ENCODE measurements around the gene C9orf72. TPM values are rescaled to one million over a fixed set of nuclear protein-coding genes. Genes with fewer than 3 reads are reported as not detected.

C9orf72 gene
- total and polyA plus RNA-seq, 7 donors, result 6.4 to 28.0 (median 21.0) TPM

DNA sequence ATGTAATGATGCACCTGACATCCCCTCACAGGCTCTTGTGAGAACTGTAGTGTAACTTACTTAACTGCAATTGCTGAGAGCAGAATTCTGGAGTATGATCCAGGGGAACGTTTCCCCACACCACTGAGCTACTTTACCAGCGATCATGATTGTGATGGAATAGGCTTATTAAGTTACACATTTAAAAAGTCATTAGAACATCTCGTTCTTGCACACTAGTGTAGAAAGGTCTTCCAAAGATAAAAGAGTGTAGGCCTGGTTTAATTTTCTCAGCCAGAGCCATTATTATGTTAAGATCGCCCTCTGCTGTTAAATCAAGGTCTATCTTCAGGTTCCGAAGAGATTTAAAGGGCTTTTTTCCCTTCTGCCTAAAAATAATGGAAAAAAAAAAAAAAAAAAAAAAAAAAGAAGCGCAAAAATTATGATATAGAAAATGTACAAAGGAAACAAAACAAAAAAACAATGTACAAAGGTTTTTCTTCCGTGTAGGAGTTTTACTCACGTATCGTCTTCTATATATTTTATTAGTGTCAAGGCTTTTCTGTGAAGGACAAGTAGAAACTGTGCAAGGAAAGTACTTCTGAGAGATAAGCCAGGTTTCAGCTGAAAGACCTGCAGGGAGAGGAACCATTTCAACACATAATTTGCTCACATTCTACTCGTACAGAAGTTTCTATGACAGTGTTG is 25.1 kb downstream of the C9orf72 start:
- TF ChIP-seq, protein P1, sequence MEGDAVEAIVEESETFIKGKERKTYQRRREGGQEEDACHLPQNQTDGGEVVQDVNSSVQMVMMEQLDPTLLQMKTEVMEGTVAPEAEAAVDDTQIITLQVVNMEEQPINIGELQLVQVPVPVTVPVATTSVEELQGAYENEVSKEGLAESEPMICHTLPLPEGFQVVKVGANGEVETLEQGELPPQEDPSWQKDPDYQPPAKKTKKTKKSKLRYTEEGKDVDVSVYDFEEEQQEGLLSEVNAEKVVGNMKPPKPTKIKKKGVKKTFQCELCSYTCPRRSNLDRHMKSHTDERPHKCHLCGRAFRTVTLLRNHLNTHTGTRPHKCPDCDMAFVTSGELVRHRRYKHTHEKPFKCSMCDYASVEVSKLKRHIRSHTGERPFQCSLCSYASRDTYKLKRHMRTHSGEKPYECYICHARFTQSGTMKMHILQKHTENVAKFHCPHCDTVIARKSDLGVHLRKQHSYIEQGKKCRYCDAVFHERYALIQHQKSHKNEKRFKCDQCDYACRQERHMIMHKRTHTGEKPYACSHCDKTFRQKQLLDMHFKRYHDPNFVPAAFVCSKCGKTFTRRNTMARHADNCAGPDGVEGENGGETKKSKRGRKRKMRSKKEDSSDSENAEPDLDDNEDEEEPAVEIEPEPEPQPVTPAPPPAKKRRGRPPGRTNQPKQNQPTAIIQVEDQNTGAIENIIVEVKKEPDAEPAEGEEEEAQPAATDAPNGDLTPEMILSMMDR (IDR thresholded peaks at IDR 0.05), result peak; percentile 23 to 50 (median 46)
- TF ChIP-seq EP300 (IDR thresholded peaks at IDR 0.05), result no peak
- H3K27ac ChIP-seq, result peak overlapping the region in 3 of 4 donors; percentile 7 to 43 (median 24)
- H3K4me1 ChIP-seq, result peaks cover 0 to 6% (median 4%) of the 10 kb centered on the region in 4 donors
- no peaks in the 10 kb centered on the region for H3K9me3 ChIP-seq
- H3K4me3 ChIP-seq, result no peak overlapping the region
- WGBS, 2 donors, result 35 to 63% methylated on average over 10 of the region's 10 CpGs
- intact Hi-C loops (cut with DNase I), result loop anchor here (1.0 to 10.0 kb wide), 3 partner anchors 216 to 513 kb away; no protein-coding TSS in a partner anchor
- peaks cover 0 to 52% (median 0%) of the 10 kb centered on the region in 4 donors for H3K36me3 ChIP-seq
- no peak for DNase-seq
- no peaks in the 10 kb centered on the region for H3K27me3 ChIP-seq

DNA sequence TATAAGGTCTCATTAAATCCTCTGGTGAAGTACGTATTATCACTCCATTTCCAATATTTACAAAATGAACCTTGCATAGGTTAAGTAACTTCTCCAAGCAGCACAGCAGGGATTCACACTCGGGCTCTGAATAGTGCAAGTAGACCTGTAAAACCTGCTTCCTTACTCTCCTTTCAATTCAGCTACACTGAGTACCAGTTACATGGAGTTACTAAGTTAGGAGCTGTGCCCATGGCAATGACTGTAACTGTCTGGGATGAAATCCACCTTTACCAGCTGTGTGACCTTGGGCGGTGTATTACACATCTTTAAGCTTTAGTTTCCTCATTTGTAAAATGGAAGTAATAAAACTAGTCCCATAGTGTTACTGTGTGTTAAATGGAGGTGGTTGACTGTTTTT is 27.8 kb downstream of the C9orf72 start:
- Histone ChIP-seq H3K9me3 (no peaks in the 10 kb centered on the region), H3K27me3 (no peaks in the 10 kb centered on the region), H3K4me3 (no peak overlapping the region), H3K36me3 (peaks cover 0 to 27% (median 0%) of the 10 kb centered on the region in 4 donors), H3K27ac (no peak overlapping the region), H3K4me1 (peaks cover 0 to 24% (median 16%) of the 10 kb centered on the region in 4 donors)
- TF ChIP-seq EP300 (IDR thresholded peaks at IDR 0.05) (no peak), POLR2A (IDR thresholded peaks at IDR 0.05) (no peak)
- DNase-seq, result no peak
- intact Hi-C loops (cut with DNase I), result loop anchor here (10.0 kb wide), 2 partner anchors 421 to 511 kb away; no protein-coding TSS in a partner anchor
- 26 to 80% methylated on average over 3 of the region's 3 CpGs for WGBS, 2 donors

DNA sequence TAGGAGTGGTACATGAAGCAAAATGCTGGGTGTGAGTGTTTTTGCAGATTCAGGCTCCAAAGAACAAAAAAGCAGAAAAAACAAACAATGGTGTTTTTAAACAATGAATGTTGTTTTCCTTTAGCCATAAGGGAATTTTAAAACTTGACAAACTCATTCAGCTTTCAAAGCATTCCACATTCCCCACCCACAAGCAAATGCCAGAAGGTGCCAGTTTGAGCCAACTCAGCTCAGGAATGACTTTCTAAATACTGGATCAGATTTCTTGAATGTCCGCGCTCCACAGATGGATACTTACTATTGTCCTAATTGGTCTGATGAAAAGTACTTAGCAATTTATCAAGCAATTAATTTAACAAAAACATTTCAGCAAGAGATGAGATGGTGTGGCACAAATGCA is 30.8 kb downstream of the C9orf72 start:
- WGBS, 2 donors, result 97 to 99% methylated on average over 2 of the region's 2 CpGs
- DNase-seq, result no peak
- intact Hi-C loops (cut with DNase I), result loop anchor here (10.0 kb wide), 2 partner anchors 418 to 508 kb away; no protein-coding TSS in a partner anchor
- no peak overlapping the region for H3K4me3 ChIP-seq
- TF ChIP-seq EP300 (IDR thresholded peaks at IDR 0.05) (no peak), POLR2AphosphoS5 (IDR thresholded peaks at IDR 0.05) (no peak), POLR2A (IDR thresholded peaks at IDR 0.05) (no peak)
- TF ChIP-seq, protein P1 (IDR thresholded peaks at IDR 0.05), result no peak
- no peaks in the 10 kb centered on the region for H3K9me3 ChIP-seq
- no peak overlapping the region for H3K27ac ChIP-seq
- no peaks in the 10 kb centered on the region for H3K27me3 ChIP-seq
- H3K4me1 ChIP-seq, result peaks cover 0 to 44% (median 32%) of the 10 kb centered on the region in 4 donors
- peaks cover 0 to 18% (median 0%) of the 10 kb centered on the region in 4 donors for H3K36me3 ChIP-seq

DNA sequence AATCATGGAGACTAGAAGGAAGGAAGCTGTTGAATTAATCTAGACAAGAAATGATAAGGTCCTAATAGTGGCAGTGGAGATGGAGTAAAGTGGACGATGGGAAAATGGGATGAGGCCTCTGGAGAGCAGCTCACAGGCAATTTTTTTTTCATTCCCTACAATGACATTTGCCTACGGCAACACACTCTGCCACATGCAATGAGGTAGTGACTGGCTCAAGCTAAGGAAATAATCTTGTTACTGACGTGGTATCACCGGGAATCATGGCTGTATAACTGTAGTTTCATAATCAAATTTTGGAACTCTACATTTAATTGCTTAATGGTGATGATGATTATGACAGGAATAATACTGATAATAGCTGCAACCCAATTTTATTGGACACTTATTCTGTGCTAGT is 31.5 kb downstream of the C9orf72 start:
- Histone ChIP-seq H3K27ac (peak overlapping the region in 3 of 4 donors; percentile 84 to 89 (median 89)), H3K27me3 (no peaks in the 10 kb centered on the region), H3K9me3 (no peaks in the 10 kb centered on the region), H3K4me3 (no peak overlapping the region), H3K4me1 (peaks cover 0 to 51% (median 34%) of the 10 kb centered on the region in 4 donors), H3K36me3 (peaks cover 0 to 18% (median 0%) of the 10 kb centered on the region in 4 donors)
- intact Hi-C loops (cut with DNase I), result loop anchor here (2.0 to 10.0 kb wide), 3 partner anchors 31 to 507 kb away; partner anchors contain the start of gene C9orf72
- TF ChIP-seq, protein P1 (IDR thresholded peaks at IDR 0.05), result no peak
- no peak for TF ChIP-seq POLR2AphosphoS5 (IDR thresholded peaks at IDR 0.05)
- TF ChIP-seq EP300 (IDR thresholded peaks at IDR 0.05), result no peak
- TF ChIP-seq POLR2A (IDR thresholded peaks at IDR 0.05), result no peak
- WGBS, 2 donors, result 95 to 96% methylated on average over 4 of the region's 4 CpGs
- DNase-seq, result no peak

DNA sequence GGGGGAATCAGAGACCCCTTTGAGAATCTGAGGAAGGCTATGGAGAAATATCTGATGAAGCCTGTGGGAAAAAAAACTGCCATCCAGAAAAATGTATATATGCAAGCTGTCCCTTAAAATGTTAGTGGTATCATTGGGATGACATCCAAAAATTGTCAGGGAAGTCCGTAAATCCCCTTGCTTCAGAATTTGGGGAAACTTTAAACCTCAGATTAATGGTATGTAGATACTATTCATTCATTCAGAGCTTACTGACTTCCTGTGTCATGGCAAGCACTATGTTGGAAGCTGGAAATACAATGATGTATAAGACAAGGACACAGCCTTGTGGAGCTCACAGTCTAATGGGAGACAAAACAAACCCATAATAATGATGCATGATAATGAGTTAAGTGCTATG is 32.8 kb downstream of the C9orf72 start:
- H3K27ac ChIP-seq, result peak overlapping the region; percentile 74 to 89 (median 86)
- peaks cover 0 to 12% (median 0%) of the 10 kb centered on the region in 4 donors for H3K36me3 ChIP-seq
- TF ChIP-seq POLR2A (IDR thresholded peaks at IDR 0.05) (no peak), EP300 (IDR thresholded peaks at IDR 0.05) (no peak), POLR2AphosphoS5 (IDR thresholded peaks at IDR 0.05) (no peak)
- TF ChIP-seq, protein P1 (IDR thresholded peaks at IDR 0.05), result no peak
- no peak for DNase-seq
- 71 to 90% methylated on average over 1 of the region's 1 CpG for whole genome bisulfite sequencing, 2 donors
- no peaks in the 10 kb centered on the region for H3K9me3 ChIP-seq
- intact Hi-C loops (cut with DNase I), result loop anchor here (2.0 to 10.0 kb wide), 3 partner anchors 32 to 506 kb away; partner anchors contain the start of gene C9orf72
- no peak overlapping the region for H3K4me3 ChIP-seq
- H3K27me3 ChIP-seq, result no peaks in the 10 kb centered on the region
- H3K4me1 ChIP-seq, result peaks cover 0 to 62% (median 47%) of the 10 kb centered on the region in 4 donors
